ENCODE measurements around the gene BMI1.
"Not testable (repeated sequence)": the region's sequence is repeated elsewhere in the genome, so short reads cannot be mapped to it uniquely, and the experiment has no call there.

The BMI1 gene

DNA sequence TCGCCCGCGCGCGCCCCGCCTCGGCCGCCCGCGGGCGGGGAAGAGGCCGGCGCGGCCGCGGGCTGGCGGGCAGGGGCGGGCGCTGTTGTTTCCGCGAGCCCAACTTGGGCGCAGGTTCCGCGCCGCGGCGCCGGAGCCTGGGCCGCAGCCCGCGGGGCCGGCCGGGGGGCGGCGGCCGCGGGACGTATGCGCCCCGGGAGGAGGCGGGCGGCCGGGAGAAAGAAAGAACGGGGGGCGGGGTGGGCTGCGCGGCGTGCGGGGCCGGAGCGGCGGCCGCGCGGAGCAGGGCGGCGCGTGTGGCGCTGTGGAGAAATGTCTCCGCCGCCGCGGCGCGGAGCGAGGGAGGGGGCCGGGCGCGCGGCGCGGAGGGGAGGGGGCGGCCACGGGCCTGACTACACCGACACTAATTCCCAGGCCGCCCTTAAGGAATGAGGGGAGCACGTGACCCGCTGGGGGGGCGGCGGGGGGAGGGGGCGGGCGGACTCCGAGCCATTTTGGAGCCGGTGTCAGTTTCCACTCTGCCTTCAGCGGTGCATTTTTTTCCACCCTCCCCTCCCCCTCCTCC is at the start of gene BMI1:
TSS of gene BMI1 (plus strand) at position 509 of the 565 bp plus-strand sequence. CDS start 5,351 bp downstream, outside the sequence.
- DNase-seq (ENCODE audit: low read depth in 2 of 2) = peak in 1 of 2 experiments; percentile 54

DNA sequence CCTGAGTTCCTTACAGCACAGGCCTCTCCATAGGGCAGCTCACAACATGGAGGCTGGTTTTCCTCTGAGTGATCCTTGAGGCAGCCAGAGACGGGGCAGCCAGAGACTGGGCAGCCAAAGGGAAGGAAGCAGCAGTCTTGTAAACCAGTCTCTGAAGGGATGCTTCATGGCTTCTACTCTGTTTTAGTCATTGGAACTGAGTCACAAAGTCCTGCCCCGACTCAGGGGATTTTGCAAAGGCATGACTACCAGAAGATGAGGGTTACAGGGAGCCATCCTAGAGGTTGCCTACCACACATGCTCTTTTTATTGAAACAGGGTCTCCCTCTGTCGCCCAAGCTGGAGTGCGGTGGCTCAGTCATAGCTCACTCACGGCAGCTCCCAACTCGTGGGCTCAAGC is 49.1 kb upstream of the BMI1 start:
- no peak for DNase-seq (ENCODE audit: low read depth in 2 of 2)

DNA sequence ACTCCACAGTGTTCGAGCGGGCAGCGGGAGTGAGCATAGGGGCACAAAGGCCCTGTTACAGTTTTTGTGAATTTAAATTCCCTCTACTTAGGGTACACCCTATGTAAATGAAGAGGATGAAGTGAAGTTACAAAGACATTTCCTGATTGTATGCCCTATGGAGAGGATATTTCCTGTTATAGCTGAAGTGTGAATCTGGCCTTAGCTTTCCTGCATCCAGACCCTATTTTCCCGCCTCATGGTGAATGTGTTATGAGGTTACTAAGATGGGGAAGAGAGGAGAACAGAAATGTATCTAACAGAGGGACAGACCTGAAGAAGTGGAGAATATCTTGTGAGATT is 42.5 kb upstream of the BMI1 start:
- no peak for DNase-seq (ENCODE audit: low read depth in 2 of 2)

GRCh38 chr10:22280078-22280477 is 40.8 kb upstream of the BMI1 start:
- DNase-seq (ENCODE audit: low read depth in 2 of 2) = no peak

DNA sequence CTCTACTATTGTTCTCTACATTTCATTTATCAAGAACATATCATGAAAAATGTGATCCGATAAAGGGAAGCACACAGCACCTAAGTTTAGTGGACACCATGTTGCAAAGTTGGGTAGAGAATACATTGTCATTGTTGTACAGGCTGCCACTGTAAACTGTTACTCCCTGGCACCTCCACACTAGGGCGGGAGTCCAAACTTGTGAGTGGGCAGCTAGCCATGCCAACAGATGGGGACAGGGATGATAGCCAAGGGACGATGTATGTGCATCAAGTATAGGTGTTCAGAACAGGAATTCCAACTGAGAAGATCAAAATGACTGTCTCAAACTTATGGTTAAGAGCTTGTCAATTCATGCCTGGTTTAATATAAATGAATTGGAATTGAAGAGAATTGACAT is 35.8 kb upstream of the BMI1 start:
- no peak for DNase-seq (ENCODE audit: low read depth in 2 of 2)

DNA sequence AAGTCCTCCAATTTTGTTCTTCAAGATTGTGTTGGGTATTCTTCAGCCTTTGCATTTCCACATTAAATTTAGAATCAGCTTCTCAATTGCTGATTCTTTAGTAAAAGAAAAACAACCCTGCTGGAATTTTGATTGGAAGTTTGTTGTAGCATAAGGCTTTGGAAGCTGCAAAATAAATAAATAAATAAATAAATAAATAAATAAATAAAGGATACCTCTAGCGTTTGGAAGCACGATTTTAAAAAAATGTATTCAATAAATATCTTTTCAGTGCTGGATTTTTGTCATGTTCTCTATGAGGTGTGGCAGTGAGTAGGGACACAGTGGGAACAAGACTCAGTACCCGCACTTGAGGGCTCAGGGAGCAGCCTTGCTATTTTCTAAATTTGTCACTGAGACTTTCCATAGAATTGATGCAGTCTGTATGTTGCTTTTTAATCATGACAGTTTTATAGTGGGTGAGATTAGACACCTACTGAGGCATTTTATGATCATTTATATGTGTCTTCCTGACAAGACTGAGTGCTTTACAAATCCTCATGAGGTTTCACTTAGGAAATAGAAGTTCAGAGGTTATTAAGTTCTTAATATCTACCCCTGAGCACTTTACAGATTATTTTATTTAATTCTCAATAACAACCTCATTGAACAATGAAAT is 27.0 kb upstream of the BMI1 start:
- DNase-seq (ENCODE audit: low read depth in 2 of 2) = no peak

- DNase-seq (ENCODE audit: low read depth in 2 of 2) = no peak
Observed at GRCh38 chr10:22294694-22295093, 26.2 kb upstream of the BMI1 start.

DNA sequence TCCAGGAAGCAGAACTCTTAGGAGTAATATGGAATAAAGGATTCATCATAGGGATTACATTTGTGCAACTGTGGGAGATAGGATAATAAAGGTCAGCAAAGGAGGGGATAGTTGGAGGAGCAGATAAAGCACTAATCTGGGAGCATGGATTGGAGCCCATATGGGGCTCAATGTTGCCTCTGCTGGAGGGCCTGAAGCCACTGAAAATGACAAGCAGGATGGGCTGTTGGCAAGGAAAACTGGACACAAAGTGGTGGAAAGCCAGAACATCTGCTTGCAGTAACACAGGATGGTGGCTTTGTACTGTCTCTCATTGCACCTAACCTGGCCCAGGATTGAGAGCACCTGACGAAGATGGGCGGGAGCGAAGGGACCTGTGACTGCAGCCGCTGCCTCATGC is 19.7 kb upstream of the BMI1 start:
- no peak for DNase-seq (ENCODE audit: low read depth in 2 of 2)

DNA sequence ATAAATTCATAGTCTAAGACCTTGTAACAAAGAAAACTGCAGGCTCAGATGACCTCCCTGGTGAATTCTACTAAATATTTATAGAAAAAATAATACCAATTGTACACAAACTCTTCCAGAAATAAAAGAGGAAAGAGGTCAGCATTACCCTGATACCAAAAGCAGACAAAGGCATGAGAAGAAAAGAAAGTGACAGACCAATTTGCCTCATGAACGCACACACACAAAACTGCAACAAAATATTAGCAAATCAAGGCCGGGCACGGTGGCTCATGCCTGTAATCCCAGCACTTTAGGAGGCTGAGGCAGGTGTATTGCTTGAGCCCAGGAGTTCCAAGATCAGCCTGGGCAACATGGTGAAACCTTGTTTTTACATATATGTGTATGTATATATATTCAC is 17.4 kb upstream of the BMI1 start:
- DNase-seq (ENCODE audit: low read depth in 2 of 2) = no peak

- no peak for DNase-seq (ENCODE audit: low read depth in 2 of 2)
Observed at GRCh38 chr10:22305721-22306120, 15.2 kb upstream of the BMI1 start.

DNA sequence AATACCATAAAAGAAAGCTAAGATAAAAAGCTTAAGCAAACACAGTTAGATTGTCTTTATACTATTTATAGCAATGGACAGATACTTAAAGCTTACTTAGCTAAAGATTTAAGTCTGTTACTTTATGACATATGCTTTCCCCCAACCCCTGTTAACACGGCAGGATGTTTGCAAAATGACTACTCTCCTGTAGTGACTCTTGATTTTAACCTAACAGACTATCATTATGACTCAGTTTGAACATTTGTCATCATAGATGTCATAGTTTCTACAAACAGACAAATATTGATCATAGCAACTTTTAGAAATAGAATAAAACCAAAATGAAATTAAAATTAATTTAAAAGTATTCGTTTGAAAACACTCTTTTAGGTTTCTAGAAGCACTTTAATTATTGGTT is 12.5 kb upstream of the BMI1 start:
- DNase-seq (ENCODE audit: low read depth in 2 of 2) = no peak

DNA sequence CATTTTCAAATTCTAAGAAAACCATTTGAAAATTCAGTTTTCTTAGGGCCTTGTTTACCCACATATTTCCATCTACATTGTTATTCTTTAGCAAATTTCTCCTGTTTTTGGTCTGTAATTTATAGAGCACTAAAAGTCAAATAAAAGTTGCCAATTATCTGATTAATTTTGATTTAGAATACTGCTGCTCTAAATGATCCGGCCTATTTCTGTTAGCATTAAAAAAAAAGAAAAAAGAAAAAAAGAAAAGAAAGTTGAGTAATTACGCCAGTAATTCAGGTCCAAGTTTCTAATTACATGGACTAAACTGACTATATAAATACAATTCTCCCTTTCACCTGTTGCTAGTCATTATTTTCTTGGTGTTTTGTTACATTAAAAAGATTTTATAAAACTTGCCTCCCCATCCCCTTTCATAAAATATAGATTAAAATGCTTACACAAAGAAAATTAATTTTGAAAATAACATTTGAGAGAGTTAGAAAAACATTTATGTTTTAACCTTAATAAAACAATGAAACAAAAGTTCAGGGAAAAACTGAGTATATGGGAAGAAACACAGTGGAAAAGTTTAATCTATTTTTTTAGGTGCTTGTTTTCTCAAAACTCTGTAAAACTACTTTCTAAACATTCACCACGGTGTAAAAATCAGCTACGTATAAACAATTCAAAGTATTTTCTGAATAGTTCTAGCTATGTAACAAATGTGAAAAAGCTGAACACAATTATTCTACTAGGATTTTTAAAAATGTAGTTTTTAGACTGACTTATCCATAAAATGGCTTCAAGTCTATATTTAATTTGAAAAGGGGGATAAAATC is 11.5 kb upstream of the BMI1 start:
- no peak for DNase-seq (ENCODE audit: low read depth in 2 of 2)

GRCh38 chr10:22310012-22310411 is 10.9 kb upstream of the BMI1 start:
- not testable (repeated sequence) for DNase-seq (ENCODE audit: low read depth in 2 of 2)

DNA sequence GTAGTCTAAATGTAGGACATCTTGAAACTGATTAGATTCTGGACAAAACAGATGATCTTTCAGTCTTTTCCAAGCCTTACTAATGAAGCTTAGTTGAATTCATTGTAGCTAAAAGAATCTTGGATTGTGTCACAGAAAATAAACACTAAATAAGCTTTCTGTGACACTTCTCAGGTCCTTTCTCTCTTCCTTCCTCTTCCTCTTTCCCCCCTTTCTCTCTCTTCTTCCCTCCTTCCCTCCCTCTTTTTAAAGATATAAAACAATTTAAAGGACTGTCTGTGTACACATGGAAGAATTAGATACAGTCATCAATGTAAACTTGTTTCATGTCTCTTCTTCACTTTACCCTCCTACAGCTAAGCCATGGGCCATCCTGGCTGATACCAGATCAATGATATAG is 10.0 kb upstream of the BMI1 start:
- no peak for DNase-seq (ENCODE audit: low read depth in 2 of 2)

- no peak for DNase-seq (ENCODE audit: low read depth in 2 of 2)
Observed at GRCh38 chr10:22314852-22315251, 6.0 kb upstream of the BMI1 start.

DNA sequence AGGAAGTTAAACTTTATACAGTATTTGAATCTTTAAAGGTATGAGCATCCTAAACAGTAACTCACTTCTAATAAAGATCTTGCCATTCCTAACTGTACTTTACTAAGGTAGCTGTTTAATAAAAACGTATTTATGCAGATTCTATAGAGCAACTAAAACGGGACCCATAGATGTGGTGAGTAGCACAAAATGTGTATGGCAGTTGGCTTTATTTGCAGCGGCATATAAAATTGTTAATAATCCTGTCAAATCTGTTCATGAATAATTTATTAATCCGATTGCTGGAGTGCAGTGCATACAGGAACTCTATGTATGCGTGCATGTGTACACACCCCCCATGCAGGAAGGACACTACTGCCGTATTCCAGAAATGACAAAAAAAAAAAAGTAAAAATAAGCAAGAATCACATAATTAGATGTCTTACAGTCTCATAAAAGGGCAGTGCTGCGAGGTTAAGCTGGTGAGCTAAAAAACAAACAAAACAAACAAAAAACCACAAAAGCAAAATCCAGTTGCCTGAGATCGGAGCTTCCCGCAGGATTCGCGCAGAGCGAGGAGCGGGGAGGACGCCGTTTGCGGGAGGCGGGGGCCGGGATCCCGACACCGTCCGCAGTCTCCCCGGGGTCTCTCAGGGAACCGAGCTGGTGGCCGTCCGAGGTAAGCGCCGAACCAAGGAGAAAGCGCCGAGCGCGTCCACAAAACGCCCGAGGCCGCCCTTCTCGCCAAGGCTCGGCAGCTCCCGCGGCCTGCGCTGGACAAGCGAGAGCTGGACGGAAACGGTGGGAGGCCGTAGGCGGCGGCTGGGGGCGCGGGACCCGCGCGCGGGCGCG is 5.2 kb upstream of the BMI1 start:
- no peak for DNase-seq (ENCODE audit: low read depth in 2 of 2)

DNA sequence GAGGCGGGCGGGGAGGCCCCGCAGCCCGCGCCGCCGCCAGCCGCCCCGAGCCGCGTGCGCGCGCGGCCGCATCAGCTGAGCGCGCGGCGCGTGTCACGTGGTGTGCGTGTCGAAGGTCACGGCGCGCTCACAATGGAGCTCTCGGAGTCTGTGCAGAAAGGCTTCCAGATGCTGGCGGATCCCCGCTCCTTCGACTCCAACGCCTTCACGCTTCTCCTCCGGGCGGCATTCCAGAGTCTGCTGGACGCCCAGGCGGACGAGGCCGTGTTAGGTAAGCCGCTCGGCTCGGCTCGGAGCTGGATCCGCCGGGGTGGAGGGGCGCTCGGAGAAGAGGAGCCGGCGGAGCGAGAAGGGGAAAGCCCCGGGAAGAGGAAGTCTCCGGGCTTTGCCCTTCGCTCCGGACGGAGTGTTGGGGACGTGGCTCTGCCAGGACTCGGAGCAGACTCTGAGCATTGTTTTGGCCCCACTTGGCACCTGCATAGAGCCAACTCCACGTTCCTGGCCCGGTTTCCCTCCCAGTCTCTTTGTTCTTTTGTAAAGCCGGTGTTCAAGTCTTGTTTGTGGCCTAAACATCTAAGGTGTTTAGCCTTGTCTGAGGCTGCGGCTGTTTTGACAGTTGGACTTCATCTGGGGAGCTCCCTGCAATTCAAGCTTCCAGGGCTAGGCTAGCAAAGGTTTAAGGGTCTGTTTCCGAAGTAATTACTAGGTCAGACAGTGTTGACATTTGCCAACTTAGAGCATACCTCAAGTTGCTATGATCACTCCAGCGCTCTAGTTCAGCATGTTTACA is 4.4 kb upstream of the BMI1 start, which contains the start of gene COMMD3:
TSS of gene COMMD3 (plus strand) at position 103 of the 790 bp plus-strand sequence. CDS start at position 133, 30 bp downstream.
- DNase-seq (ENCODE audit: low read depth in 2 of 2) = peak in 1 of 2 experiments; percentile 65

GRCh38 chr10:22317076-22317370 is 3.9 kb upstream of the BMI1 start:
- DNase-seq (ENCODE audit: low read depth in 2 of 2) = no peak

DNA sequence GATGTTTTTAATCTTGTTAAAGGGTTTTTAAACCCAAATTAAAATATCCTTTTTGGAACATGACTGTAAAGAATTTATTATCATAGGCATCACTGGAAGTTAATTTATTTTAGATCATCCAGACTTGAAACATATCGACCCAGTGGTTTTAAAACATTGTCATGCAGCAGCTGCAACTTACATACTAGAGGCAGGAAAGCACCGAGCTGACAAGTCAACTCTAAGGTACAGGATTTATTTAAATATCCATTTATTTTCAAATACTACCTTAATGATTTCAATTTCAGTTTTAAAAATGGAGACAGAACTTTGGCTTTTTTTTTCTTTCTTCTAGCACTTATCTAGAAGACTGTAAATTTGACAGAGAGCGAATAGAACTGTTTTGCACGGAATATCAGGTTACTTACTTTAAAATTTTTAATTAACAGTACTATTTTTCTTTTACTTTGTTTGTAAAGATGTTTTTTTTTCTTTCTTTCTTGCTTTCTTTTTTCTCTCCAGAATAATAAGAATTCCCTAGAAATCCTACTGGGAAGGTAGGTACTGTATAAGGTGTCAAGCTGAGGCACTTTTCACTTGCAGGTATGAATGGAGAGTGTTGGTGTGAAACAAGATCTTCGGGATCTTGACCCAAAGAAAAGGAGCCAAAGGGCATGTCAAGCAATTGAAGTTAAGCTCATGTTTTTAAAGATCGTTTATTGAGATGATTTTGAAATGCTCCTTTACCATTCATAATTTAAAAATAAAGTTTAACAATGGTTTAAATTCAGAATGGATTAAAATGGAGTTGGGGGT is 2.9 kb upstream of the BMI1 start:
- no peak for DNase-seq (ENCODE audit: low read depth in 2 of 2)

DNA sequence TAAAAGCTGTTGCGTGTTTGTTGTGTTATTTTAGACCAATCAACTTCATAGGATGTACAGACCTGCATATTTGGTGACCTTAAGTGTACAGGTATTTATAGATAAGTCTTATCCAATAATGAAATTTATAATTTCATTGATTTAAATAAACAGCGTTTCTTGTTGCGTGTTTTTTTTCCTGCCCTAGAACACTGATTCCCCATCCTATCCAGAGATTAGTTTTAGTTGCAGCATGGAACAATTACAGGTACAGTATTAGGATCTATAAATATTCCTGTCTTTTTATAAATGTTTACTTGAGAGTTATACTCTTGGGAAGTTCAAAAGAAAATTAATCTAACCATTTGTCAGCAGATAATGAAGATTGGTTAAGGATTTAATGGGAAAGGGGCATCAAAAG is 2.1 kb upstream of the BMI1 start:
- no peak for DNase-seq (ENCODE audit: low read depth in 2 of 2)

GRCh38 chr10:22319547-22319979 is 1.3 kb upstream of the BMI1 start:
- DNase-seq (ENCODE audit: low read depth in 2 of 2) = no peak

Data from stimulated activated CD4-positive, alpha-beta T cell treated with anti-CD3 and anti-CD28 coated beads, Interleukin-12 subunit alpha, Interleukin-12 subunit beta, amount 100 ng/mL, for 24 hours (primary cell).